ENCODE measurements around the gene NFE2L1. TPM values are rescaled to one million over a fixed set of nuclear protein-coding genes. Genes with fewer than 3 reads are reported as not detected.

The NFE2L1 gene
- total RNA-seq, 3 donors from 2014 or later: 182 to 275 (median 247) TPM

- Histone ChIP-seq H3K4me1 (ENCODE audit: low read depth) (no peaks in the 10 kb centered on the region), H3K9me3 (no peaks in the 10 kb centered on the region), H3K4me3 (no peak overlapping the region), H3K36me3 (ENCODE audit: low read depth) (no peaks in the 10 kb centered on the region)
- TF ChIP-seq CTCF (IDR thresholded peaks at IDR 0.05): no peak
- no peak for DNase-seq
- intact Hi-C loops (cut with DNase I, micrococcal nuclease): no loop called here
- no peak for ATAC-seq
Measured at GRCh38 chr17:48002916-48003416, 45.2 kb upstream of the NFE2L1 start.

- intact Hi-C loops (cut with DNase I, micrococcal nuclease): no loop called here
- no peak for TF ChIP-seq CTCF (IDR thresholded peaks at IDR 0.05)
- H3K4me3 ChIP-seq: no peak overlapping the region
- ATAC-seq: no peak
- no peaks in the 10 kb centered on the region for H3K9me3 ChIP-seq
- no peak for DNase-seq
- no peaks in the 10 kb centered on the region for H3K4me1 ChIP-seq (ENCODE audit: low read depth)
- no peaks in the 10 kb centered on the region for H3K36me3 ChIP-seq (ENCODE audit: low read depth)
Measured at GRCh38 chr17:48003417-48004151, 44.6 kb upstream of the NFE2L1 start.

- no peak overlapping the region for H3K4me3 ChIP-seq
- no peak for TF ChIP-seq CTCF (IDR thresholded peaks at IDR 0.05)
- H3K4me1 ChIP-seq (ENCODE audit: low read depth): no peaks in the 10 kb centered on the region
- H3K36me3 ChIP-seq (ENCODE audit: low read depth): no peaks in the 10 kb centered on the region
- intact Hi-C loops (cut with DNase I, micrococcal nuclease): no loop called here
- DNase-seq (no peak), ATAC-seq (no peak)
- H3K9me3 ChIP-seq: no peaks in the 10 kb centered on the region
Measured at GRCh38 chr17:48004983-48005382, 43.2 kb upstream of the NFE2L1 start.

- peaks cover 6% of the 10 kb centered on the region for H3K4me1 ChIP-seq (ENCODE audit: low read depth)
- ATAC-seq: no peak
- H3K36me3 ChIP-seq (ENCODE audit: low read depth): no peaks in the 10 kb centered on the region
- H3K4me3 ChIP-seq: no peak overlapping the region
- DNase-seq: no peak
- no peaks in the 10 kb centered on the region for H3K9me3 ChIP-seq
- intact Hi-C loops (cut with DNase I, micrococcal nuclease): no loop called here
- TF ChIP-seq CTCF (IDR thresholded peaks at IDR 0.05): no peak
Measured at GRCh38 chr17:48006936-48007709, 41.0 kb upstream of the NFE2L1 start.

- Histone ChIP-seq H3K4me3 (no peak overlapping the region), H3K36me3 (ENCODE audit: low read depth) (no peaks in the 10 kb centered on the region), H3K9me3 (no peaks in the 10 kb centered on the region), H3K4me1 (ENCODE audit: low read depth) (peaks cover 6% of the 10 kb centered on the region)
- TF ChIP-seq CTCF (IDR thresholded peaks at IDR 0.05): no peak
- ATAC-seq (no peak), DNase-seq (no peak)
- intact Hi-C loops (cut with DNase I, micrococcal nuclease): loop anchor here in 1 of 2 donors (5.0 kb wide), 1 partner anchor 58 kb away; no protein-coding TSS in a partner anchor
Measured at GRCh38 chr17:48010193-48010592, 38.0 kb upstream of the NFE2L1 start.

Measured in mucosa of descending colon (tissue), 3 donors.